Measurements from ENCODE around the gene MGMT. TPM values are rescaled to one million over a fixed set of nuclear protein-coding genes. Genes with fewer than 3 reads are reported as not detected.
A peak's percentile ranks its signal among the peaks of the same experiment; 100 is the strongest.

The MGMT gene
- 8.7 and 10.8 TPM in 2 replicates for polyA plus RNA-seq (2012; rRNA removed)
- 6.2 and 7.8 TPM in 2 replicates for polyA plus RNA-seq (2012; cell fraction: cytosol; rRNA removed)
- 6.5 and 10.0 TPM in 2 replicates for polyA plus RNA-seq (2012; cell fraction: nucleus; rRNA removed)

GRCh38 chr10:129466703-129467358, at the start of gene MGMT:
MGMT (plus strand) TSS chr10:129467241.
- H3K79me2 ChIP-seq (ENCODE audit: insufficient read depth), result no peaks in the 10 kb centered on the region; the same call in 1 of the 2 replicates
- H4K20me1 ChIP-seq (ENCODE audit: insufficient read depth), result no peaks in the 10 kb centered on the region
- ChIA-PET CTCF (interaction anchor here (0.9 kb wide), 1 partner anchor 11 kb away, joined by 4 read pairs; no protein-coding TSS in a partner anchor), POLR2A (no interaction called here)
- peak within 1 kb of the TSS; percentile 73 for H3K4me2 ChIP-seq
- H3K9me3 ChIP-seq, result no peaks in the 10 kb centered on the region
- TF ChIP-seq NRF1 (IDR thresholded peaks at IDR 0.05; ENCODE audit: low read depth, low read length) (peak; percentile 63; the same call in 1 of the 2 replicates), MAX (IDR thresholded peaks at IDR 0.05; ENCODE audit: low read depth) (no peak), POLR2AphosphoS5 (IDR thresholded peaks at IDR 0.05; ENCODE audit: low read depth, low read length) (0 out of 2 replicates have a peak, but pooled peaks have one; percentile 32), IRF3 (IDR thresholded peaks at IDR 0.05; ENCODE audit: low read depth, low read length) (no peak)
- H3K27me3 ChIP-seq (ENCODE audit: insufficient read depth), result no peaks in the 10 kb centered on the region
- H3K27ac ChIP-seq (ENCODE audit: low read depth in 2 of 2, low read length in 1 of 2), result peak within 1 kb of the TSS in 1 of 2 experiments; percentile 79; a peak in 1 of 4 replicates
- peak within 1 kb of the TSS; percentile 82; the same call in 1 of the 2 replicates for H2AFZ ChIP-seq (ENCODE audit: low read depth)
- DNase-seq, result peak; percentile 99
- H3K4me1 ChIP-seq (ENCODE audit: control insufficient read depth in 1 of 2, insufficient read depth in 2 of 2, low read depth in 1 of 2, low read length in 1 of 2), result peaks cover 0 to 14% of the 10 kb centered on the region in 2 experiments; a peak in 1 of 4 replicates
- no peaks in the 10 kb centered on the region for H3F3A ChIP-seq (replicated peaks; ENCODE audit: insufficient read depth)
- WGBS (ENCODE audit: low lambda C conversion rate), result 18% methylated on average over 3 of the region's 85 CpGs
- no peaks in the 10 kb centered on the region for H3K9me2 ChIP-seq
- H3K4me3 ChIP-seq (ENCODE audit: low read depth in 2 of 2, low read length in 1 of 2), result peak within 1 kb of the TSS; percentile 68 to 69
- H3K36me3 ChIP-seq (replicated peaks in 1 of 2; ENCODE audit: control insufficient read depth in 1 of 2, insufficient read depth in 2 of 2, low read length in 1 of 2), result no peaks in the 10 kb centered on the region
- peak within 1 kb of the TSS; percentile 59; the same call in 1 of the 2 replicates for H3K9ac ChIP-seq

GRCh38 chr10:129417870-129418269, 49.2 kb upstream of the MGMT start:
- TF ChIP-seq SMC3 (IDR thresholded peaks at IDR 0.05; ENCODE audit: low read depth, low read length) (no peak), MAX (IDR thresholded peaks at IDR 0.05; ENCODE audit: low read depth) (no peak), TAF1 (IDR thresholded peaks at IDR 0.05; ENCODE audit: borderline replicate concordance, low read depth, low read length) (no peak), MXI1 (IDR thresholded peaks at IDR 0.05; ENCODE audit: low read depth, low read length) (no peak), YY1 (IDR thresholded peaks at IDR 0.05; ENCODE audit: low read depth) (no peak), FOXJ3 (CRISPR knock-in tag; IDR thresholded peaks at IDR 0.05) (no peak), USF2 (IDR thresholded peaks at IDR 0.05; ENCODE audit: borderline replicate concordance, low read depth, low read length) (no peak), ELF1 (IDR thresholded peaks at IDR 0.05) (no peak), FOXM1 (IDR thresholded peaks at IDR 0.05; ENCODE audit: low read depth) (no peak), MEF2A (IDR thresholded peaks at IDR 0.05; ENCODE audit: borderline replicate concordance, low read depth) (no peak), TEAD4 (IDR thresholded peaks at IDR 0.05; ENCODE audit: borderline replicate concordance, insufficient read depth) (no peak)
- no peaks in the 10 kb centered on the region for H3K27me3 ChIP-seq (ENCODE audit: insufficient read depth)
- H3F3A ChIP-seq (replicated peaks; ENCODE audit: insufficient read depth), result no peaks in the 10 kb centered on the region
- H2AFZ ChIP-seq (ENCODE audit: low read depth), result no peak overlapping the region
- H3K9me2 ChIP-seq, result no peaks in the 10 kb centered on the region
- POLR2A ChIA-PET, result no interaction called here
- no peak overlapping the region for H3K4me3 ChIP-seq (ENCODE audit: low read depth in 2 of 2, low read length in 1 of 2)
- H3K4me2 ChIP-seq, result no peak overlapping the region
- no peak overlapping the region for H3K27ac ChIP-seq (ENCODE audit: low read depth in 2 of 2, low read length in 1 of 2)
- H3K9ac ChIP-seq, result no peak overlapping the region
- CTCF ChIA-PET, result no interaction called here
- H3K9me3 ChIP-seq, result no peaks in the 10 kb centered on the region
- H3K79me2 ChIP-seq (ENCODE audit: insufficient read depth), result no peaks in the 10 kb centered on the region
- WGBS (ENCODE audit: low lambda C conversion rate), result 37% methylated on average over 9 of the region's 9 CpGs
- H4K20me1 ChIP-seq (ENCODE audit: insufficient read depth), result no peaks in the 10 kb centered on the region
- no peak for DNase-seq
- H3K4me1 ChIP-seq (ENCODE audit: control insufficient read depth in 1 of 2, insufficient read depth in 2 of 2, low read depth in 1 of 2, low read length in 1 of 2), result no peaks in the 10 kb centered on the region
- H3K36me3 ChIP-seq (replicated peaks in 1 of 2; ENCODE audit: control insufficient read depth in 1 of 2, insufficient read depth in 2 of 2, low read length in 1 of 2), result no peaks in the 10 kb centered on the region

All from SK-N-SH (cell line).